Breast epithelium (tissue), 3 donors: ENCODE measurements around the gene CD44.

Source experiments
- CTCF ChIP-seq, 3 donors: fragments of 450-650 bp; IDR thresholded peaks; one replicate each; pipeline ENCODE4 v1.5.1; 2016 to 2017; ENCODE audit warnings: antibody characterized with exemption in 3 of 3, mild to moderate bottlenecking in 3 of 3, moderate library complexity in 3 of 3
- POLR2A ChIP-seq: fragments of 450-650 bp; IDR thresholded peaks from one replicate; pipeline ENCODE4 v1.6.1; 2016; ENCODE audit warnings: antibody characterized with exemption, mild to moderate bottlenecking, moderate library complexity
- POLR2AphosphoS5 ChIP-seq, 3 donors: sonication (generic); formaldehyde crosslinking; IDR thresholded peaks; one replicate each; pipeline ENCODE4 v1.6.1; 2017; ENCODE audit warnings: antibody characterized with exemption in 3 of 3

- TF ChIP-seq CTCF (IDR thresholded peaks at IDR 0.05) (no peak), POLR2A (no peak), POLR2AphosphoS5 (IDR thresholded peaks at IDR 0.05) (no peak)
Measured at GRCh38 chr11:35241531-35241930, 102.6 kb downstream of the CD44 start.
